Activated CD8-positive, alpha-beta memory T cell treated with anti-CD3 and anti-CD28 coated beads for 48 hours (primary cell): ENCODE data around the gene PTGFR.

Source experiments
- DNase-seq, 3 experiments: peaks; one replicate each; pipeline ENCODE4 v3.0.0-alpha.2; 2020; ENCODE audit warnings: low read depth in 2 of 3, low spot score in 2 of 3

PTGFR gene, protein sequence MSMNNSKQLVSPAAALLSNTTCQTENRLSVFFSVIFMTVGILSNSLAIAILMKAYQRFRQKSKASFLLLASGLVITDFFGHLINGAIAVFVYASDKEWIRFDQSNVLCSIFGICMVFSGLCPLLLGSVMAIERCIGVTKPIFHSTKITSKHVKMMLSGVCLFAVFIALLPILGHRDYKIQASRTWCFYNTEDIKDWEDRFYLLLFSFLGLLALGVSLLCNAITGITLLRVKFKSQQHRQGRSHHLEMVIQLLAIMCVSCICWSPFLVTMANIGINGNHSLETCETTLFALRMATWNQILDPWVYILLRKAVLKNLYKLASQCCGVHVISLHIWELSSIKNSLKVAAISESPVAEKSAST

DNA sequence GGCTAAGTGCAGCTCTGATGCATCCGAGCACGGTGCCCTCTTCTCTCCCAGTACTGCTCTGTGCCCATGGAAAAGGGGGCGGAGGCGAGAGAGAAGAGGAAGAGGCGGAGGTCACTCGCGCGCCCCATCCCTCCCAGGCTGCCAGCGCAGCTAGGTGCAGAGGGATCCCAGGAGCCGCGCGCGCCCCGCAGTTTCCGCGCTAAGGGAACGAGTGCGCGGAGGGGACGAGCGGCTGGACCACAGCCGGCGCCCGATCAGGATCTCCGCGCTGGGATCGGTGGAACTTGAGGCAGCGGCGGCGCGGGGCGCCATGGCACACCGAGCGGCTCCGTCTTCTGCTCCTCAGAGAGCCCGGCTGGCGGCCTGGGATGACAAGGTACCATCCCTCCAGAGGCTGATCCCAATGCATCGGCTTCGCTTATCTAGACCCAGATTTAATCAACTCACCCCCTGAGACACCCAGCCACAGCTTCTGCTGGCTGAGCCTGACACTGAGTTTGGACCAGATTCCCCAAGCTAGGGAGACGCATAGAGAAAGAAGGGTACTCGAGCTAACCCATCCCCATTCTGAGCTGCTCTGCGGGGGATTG lies at the start of gene PTGFR:
Gene PTGFR, plus strand, starts transcription at position 114 of the 590 bp plus-strand sequence. CDS start 1,770 bp downstream, outside the sequence.
- DNase-seq = no peak

DNA sequence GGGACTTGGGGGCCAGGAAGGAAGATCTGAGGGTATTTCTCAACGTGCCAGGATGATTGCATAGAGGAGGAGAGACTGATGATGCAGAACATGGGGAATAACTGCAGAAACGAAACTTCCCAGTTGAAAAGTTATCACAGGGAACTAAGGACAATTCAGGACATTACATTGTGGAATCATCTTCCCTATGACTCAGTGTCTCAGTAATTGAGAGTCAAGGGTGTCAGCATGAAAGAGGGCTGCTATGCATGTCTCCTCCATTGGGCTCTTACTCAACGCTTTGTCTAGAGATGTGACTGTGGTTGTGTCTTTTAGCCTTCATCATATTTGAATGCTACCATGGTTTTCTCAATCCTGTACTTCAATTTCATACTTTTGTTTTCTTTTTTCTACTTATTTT lies 48.9 kb upstream of the PTGFR start:
- DNase-seq = no peak

DNA sequence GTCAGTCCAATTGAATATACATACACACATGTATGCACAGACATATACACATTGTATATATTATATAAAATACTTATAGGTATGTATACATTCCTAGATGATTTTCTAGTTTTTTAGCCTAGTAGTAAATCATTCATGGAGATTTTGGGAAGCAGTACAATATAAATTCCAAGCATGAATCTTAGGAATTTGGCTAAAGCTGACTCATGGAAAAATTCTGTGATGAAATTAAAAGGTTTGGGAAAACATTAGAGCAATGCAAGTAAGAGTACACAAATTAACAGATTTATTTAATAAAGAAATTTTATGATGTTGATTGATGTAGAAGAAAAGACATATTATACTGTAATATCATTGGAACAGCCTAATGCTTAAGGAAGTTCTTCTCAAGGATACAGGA lies 43.7 kb upstream of the PTGFR start:
- no peak for DNase-seq

DNA sequence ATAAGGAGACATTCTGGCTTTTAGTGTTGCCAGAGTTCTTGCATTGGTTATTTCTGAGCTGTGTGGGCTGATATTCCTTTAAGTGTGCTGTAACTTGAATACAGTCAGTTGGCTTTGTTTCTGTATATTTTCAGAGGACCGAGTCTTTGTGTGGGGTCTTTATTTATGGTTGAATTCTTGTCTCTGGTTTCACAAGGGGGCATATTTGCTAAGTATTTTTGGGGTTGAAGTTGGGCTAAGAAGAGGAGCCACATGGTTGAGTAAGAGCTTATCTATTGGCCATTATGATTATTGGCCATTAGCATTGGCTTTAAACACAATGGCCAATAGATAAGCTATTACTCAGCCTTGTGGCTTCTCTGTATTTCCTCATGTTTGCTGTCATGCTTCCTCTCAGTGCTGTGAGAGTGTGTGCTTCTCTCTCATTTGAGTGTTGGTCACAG lies 26.3 kb upstream of the PTGFR start:
- DNase-seq = no peak

DNA sequence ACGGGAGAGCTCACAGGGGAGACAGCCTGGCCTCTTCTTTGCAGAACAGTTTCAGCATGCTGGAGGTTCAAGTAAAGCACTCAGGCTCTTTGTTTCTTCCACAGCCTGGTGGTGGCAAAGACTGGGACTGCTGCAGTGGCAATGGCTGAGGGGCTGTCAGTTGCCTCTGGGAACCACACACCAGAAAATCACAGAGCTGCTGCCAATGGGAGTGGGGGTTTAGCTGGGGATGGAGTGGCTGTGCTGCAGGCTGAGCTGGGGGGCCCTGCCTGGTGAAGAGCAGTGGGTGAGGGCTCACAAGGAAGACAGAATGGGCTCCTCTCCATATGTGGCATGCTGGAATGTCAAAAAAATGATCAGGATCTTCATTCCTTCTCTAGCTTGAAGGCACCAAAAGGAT lies 25.6 kb upstream of the PTGFR start:
- no peak for DNase-seq

DNA sequence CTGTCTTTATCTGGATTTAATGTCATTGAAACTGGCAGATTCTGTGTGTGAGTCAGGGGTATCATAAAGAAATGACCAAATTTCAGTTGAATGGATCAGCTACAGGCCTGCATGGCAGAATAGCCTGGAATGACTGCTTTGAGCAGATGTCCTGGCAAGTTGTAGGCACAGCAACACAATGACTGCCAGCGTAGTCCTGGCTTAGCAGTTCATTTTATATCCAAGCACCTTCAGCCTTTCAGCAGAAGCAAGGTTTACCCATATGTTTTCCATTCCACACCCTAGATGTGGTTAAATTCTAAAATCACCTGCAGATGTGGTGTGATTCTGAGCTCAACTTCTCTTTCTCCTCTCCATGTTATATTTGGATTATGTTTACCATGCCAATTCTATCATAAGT lies 22.3 kb upstream of the PTGFR start:
- no peak for DNase-seq

DNA sequence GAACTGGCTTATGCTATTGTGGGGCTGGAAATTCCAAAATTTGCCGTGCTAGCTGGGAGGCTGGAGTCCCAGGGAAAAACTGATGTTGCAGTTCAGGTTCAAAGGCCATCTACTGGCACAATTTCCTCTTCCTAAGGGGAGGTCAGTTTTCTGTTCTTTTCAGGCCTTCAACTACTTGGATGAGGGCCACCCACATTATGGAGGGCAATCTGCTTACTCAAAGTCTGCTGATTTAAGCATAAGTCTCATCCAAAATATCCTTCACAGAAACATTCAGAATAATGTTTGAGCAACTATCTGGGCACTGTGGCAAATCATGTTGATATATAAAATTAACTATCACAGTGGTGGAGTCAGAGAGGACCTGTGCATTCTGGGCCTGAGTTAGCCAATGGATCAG lies 21.2 kb upstream of the PTGFR start:
- DNase-seq = no peak

DNA sequence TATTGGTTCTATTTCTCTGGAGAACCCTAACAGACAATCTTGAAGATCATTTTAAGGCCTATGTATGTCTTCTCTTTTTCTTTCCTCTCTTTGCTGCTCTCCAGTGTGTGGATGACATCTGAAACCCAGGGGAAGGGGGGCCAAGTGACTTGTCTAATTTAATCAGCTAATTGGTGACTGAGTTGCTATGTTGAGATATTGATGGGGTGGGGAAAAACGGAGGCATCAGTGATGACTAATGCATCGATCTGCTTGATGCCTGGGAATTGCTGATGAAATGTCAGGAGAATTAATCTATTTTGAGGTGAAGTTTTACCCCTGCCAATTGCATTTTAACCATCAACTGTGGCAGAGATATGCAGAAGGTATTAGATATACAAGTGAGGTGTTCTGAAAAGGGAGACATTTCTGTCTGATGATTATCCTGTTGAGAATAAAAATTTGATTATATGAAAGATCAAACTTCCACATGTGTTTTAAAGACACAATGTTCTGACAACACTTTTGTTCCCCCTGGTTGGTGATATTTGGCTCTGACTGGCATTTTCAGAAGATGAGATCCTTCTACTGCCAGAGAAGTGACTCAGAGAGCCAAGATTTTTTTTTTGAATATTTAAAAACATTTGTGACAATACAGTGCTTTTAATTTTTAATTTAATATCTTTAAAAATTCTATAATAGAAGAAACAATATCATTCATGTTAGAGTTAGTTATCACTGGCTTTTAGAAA lies 18.7 kb upstream of the PTGFR start:
- DNase-seq = no peak

DNA sequence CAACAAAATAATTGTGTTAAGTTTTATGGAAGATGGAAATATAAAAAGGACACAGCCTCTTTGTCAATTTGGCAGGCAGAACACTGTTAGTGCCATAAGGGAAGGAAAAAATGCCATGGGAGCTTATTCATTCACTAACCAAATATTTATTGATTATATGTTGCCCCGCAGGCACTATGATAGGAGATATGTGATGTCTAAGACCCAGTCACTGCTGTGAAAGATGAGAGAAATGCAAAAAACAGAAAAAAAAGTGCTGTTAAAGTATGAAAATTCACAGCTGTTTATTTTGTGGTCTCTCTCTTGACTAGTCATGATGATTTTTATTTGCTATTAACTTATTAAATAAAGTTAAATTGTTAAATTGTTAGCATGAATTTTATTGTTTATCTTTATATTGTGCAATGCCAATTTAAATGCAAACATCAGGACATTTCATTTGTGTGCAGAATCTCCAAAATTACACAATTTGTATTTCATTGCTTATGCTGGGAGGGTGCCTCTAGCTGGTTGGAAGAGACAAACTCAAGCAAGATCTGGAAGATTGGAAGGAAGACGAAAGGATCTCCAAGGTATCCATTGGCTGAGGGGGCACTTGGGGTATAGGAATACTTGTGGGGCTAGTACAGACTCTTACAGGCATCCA lies 17.8 kb upstream of the PTGFR start:
- no peak for DNase-seq

DNA sequence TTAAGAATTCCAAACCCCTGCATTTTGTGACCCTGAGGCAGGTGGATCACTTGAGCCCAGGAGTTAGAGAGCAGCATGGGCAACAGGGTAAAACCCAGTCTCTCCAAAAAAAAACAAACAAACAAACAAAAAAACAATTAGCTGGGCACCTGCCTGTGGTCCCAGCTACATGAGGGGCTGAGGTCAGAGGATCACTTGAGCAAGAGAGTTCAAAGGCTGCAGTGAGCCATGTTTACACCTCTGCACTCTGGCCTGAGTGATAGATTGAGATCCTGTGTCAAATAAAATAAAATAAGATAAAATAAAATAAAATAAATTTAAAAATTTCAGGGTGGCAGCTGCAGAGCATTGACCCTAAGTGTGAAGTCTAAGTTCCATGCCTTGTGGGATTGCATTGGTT lies 16.7 kb upstream of the PTGFR start:
- no peak for DNase-seq

DNA sequence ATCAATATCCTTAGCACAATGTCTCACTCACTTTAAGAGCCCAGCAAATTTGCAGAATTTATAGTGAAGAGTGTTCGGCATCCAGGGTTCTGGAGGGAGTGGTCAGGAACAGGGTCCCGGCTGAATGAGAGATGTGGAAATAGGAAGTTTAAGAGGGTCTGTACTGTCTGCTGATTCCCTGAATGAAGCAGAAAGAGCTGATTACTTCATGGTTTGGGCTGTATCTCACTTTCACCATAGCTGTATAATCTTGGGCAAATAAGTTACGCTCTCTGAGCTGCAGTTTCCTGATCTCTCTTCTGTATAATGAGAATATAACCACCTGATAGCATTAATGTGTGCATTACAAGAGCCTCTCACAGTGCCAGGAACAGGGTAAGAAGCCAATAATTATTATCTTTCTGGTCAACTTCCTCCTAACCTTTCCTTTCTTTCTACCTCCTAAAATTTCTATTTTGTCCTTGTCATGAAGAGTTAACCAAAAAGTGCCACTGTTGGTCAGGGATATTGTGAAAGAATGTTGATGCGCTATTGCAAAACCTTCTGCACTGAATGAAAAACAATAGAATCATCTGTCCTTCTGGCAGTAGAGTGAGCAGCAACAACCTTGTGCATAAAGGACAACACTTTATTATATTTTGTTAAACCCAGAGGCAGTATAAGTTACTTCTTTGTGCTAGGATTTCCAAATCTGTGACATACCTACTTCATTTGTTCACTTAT lies 14.7 kb upstream of the PTGFR start:
- DNase-seq = no peak

DNA sequence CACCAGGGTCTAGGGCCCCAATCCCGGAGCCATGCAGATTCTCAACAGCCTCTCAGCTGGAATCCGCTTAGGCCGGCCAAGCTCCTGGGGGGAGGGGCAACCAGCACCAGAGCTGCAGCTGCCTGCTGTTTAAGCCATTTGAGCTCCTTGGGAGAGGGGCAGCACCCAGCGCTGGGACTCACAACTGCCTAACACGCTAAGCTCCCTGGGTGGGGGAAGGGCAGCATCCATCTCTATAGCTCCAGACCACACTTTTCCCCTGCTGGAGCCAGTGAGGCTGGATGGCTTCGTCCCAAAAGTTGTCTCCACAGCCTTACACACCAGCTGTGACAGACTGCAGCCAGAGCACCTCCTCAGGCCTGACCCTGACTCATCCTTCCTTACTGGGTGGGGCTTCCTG lies 6.9 kb upstream of the PTGFR start:
- no peak for DNase-seq

DNA sequence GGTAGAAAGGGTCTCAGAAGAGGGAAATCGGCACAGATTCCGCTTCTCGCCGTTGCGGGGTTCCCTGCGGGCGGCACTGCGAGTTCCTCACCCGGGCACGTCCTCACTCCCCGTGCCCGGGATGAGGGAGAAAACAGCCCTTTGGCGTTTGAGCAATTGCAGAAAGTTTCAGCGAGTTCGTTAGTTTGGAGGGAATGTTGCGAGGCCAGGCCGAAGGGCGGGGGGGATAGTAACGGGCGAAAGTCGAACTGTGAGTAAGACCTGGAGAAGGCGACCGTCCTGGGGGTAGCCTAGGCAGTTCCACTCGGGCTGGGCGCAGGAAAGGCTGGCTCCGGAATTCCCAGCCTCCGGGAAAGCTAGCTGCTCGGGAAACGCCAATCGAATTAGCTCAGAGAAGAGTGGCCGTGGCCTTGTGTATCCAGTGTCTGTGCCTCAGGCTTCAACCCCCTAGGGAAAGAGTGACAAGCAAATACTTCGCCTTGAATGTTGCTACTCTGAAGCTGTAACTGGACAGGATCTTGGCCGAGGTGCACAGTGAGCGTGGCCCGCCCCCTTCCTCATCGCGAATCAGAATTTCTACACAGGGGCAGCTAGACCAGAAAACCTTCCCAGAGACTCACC lies 787 bp downstream of the PTGFR start:
- DNase-seq = no peak

DNA sequence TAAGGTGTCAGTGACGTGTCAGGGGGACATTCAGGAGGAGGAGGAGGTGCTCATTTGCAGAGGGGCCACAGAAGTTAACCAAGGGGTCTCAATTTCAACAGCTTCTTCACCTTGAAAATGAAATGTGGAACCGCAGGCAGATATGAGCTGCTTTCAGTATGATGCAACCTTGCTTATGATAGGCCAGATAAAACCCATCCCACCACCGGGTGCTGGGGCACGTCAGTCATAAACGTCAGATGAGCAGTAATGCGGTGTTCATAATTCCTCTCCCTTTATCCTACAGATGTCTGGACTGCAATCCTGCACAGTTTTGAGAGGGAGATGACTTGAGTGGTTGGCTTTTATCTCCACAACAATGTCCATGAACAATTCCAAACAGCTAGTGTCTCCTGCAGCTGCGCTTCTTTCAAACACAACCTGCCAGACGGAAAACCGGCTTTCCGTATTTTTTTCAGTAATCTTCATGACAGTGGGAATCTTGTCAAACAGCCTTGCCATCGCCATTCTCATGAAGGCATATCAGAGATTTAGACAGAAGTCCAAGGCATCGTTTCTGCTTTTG lies 1.7 kb downstream of the PTGFR start:
- DNase-seq = no peak

DNA sequence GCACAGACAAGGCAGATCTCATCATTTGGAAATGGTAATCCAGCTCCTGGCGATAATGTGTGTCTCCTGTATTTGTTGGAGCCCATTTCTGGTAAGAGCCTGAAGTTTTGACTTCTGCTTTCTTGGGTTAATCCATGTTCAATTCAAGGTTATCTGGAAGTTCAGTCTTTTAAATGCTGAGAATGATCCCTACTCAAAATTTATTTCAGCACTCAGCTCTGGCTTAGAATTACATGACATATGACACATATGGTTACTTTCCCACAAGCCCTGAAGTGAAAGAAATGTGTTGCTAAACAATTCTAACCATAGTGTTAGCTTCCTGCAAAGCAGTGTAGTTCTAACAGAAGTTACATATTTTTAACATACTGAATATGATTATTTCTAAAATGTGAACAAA lies 2.7 kb downstream of the PTGFR start:
- DNase-seq = no peak

DNA sequence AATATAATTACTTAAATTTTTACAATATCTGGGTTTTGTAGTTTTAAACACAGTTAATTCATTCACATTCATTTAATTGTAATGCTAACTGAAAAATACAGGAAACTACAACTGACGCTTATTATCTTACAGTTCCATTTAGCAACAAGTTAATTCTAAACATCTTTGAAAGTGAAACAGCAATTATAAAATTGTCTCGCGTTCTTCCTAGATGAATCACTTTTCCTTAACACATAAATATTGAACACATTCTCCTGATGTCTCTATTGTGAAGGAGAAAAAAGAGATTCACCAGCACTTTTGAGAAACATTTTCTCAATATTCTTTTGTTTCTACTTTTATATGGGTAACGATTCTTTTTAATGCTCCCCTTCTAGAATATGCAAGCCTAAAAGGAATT lies 6.4 kb downstream of the PTGFR start:
- DNase-seq = no peak

DNA sequence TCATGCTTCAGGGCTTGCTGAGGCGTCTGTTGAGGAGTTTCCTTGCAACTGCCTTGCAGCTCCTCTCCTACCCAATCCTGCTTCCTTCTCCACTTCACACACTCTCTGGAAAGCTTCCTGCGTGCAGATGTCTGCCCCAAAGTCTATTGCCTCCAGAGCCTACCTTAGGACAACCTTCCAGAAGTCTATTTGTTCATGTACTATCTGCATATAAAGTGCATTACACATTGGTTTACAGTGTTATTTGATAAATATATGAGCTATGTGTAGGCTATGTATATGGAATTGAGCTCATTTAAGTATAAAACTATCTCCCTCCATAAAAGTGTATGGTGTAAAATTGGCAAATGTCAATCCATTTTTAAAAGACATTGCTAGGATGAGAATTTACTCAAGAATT lies 9.8 kb downstream of the PTGFR start:
- no peak for DNase-seq

DNA sequence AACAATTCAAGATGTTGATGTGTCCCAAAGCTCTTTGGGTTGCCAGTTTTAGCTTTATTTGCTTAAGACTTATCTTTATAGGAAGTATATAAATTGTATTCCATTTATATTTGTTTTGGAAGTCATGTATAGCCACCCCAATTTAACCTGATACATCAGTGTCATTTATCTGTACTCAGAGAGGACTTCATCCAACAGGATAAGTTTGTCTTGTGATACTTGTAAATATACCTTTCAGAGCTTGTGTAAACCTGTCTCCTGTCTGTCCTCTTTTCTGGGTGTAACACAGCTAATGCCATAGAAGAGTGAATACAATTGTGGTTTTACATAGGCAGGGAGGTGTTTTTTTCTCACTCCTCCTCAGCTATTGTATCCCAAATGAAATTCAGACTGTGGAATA lies 10.4 kb downstream of the PTGFR start:
- DNase-seq = no peak

DNA sequence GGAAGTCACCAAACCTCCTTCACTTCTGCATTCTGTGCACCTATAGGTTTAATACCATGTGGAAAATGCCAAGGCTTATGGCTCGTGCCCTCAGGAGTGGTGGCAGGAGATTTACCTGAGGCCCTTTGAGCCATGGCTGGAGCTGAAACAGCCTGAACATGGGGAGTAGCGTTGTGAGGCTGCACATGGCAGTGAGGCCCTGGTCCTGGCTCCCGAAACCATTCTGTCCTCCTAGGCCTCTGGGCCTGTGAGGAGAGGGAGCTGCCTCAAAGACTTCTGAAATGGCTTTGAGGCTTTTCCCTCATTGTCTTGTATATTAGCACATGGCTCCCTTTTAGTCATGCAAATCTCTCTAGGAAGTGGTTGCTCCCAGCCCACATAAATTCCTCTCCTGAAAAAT lies 20.6 kb downstream of the PTGFR start:
- DNase-seq = no peak

DNA sequence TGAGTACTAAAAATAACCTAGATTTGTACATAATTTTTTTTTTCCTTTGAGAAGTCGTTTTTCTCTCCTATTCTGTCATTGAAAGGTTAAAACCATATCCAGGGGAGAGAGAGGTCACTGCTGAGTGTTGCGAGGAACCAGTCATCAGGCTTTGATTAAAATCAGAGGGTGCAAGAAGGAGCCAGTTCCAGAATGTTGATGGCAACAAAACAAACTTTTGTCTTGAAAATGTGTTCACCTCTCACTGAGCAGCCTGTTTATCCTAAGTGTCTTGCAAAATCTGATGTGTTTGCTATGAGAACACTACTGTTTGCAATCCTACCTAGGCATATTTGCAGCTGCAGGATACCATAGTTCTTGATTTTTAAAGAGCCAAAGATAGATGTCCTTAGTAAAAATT lies 25.9 kb downstream of the PTGFR start:
- DNase-seq = no peak
